Measurements from ENCODE around the gene GOLGA3. TPM values are rescaled to one million over a fixed set of nuclear protein-coding genes. Genes with fewer than 3 reads are reported as not detected.
"Not testable (repeated sequence)": the region's sequence is repeated elsewhere in the genome, so short reads cannot be mapped to it uniquely, and the experiment has no call there.

Gene GOLGA3
- total and polyA plus RNA-seq, 3 donors from 2014 or later, result 30.4 to 95.2 (median 72.3) TPM

- Histone ChIP-seq H3K9me3 (no peaks in the 10 kb centered on the region), H3K27me3 (no peaks in the 10 kb centered on the region), H3K27ac (no peak overlapping the region), H3K36me3 (ENCODE audit: low read depth, missing control alignments) (no peaks in the 10 kb centered on the region), H3K4me1 (no peaks in the 10 kb centered on the region), H3K4me3 (no peak overlapping the region)
- intact Hi-C loops (cut with DNase I; ENCODE audit: low total_unique reads), result no loop called here
- 94 to 96% methylated on average over 11 to 17 of the region's 17 CpGs for WGBS, 2 donors
- no peak for TF ChIP-seq POLR2A (IDR thresholded peaks at IDR 0.05)
- TF ChIP-seq CTCF (IDR thresholded peaks at IDR 0.05), result no peak
- no peak for DNase-seq
Measured at GRCh38 chr12:132856581-132856980, 27.9 kb upstream of the GOLGA3 start.

GRCh38 chr12:132855211-132855610, 26.5 kb upstream of the GOLGA3 start:
- DNase-seq; H3K4me1 ChIP-seq; H3K36me3 ChIP-seq (ENCODE audit: low read depth, missing control alignments); intact Hi-C loops (cut with DNase I; ENCODE audit: low total_unique reads); H3K9me3 ChIP-seq; H3K4me3 ChIP-seq; H3K27me3 ChIP-seq; H3K27ac ChIP-seq: not testable (repeated sequence)
- WGBS, 2 donors, result 94 to 97% methylated on average over 14 of the region's 14 CpGs

- H3K27me3 ChIP-seq, result no peaks in the 10 kb centered on the region
- no peaks in the 10 kb centered on the region for H3K36me3 ChIP-seq (ENCODE audit: low read depth, missing control alignments)
- no peak overlapping the region for H3K27ac ChIP-seq
- no peaks in the 10 kb centered on the region for H3K9me3 ChIP-seq
- no peak overlapping the region for H3K4me3 ChIP-seq
- no peak for DNase-seq
- intact Hi-C loops (cut with DNase I; ENCODE audit: low total_unique reads), result no loop called here
- no peaks in the 10 kb centered on the region for H3K4me1 ChIP-seq
- WGBS, 2 donors, result 93% methylated on average over 22 to 48 of the region's 51 CpGs
- no peak for TF ChIP-seq CTCF (IDR thresholded peaks at IDR 0.05)
- no peak for TF ChIP-seq POLR2A (IDR thresholded peaks at IDR 0.05)
Measured at GRCh38 chr12:132853285-132854092, 24.8 kb upstream of the GOLGA3 start.

- TF ChIP-seq CTCF (IDR thresholded peaks at IDR 0.05) (no peak), POLR2A (IDR thresholded peaks at IDR 0.05) (no peak)
- Histone ChIP-seq H3K36me3 (ENCODE audit: low read depth, missing control alignments) (no peaks in the 10 kb centered on the region), H3K27ac (no peak overlapping the region), H3K4me1 (no peaks in the 10 kb centered on the region), H3K4me3 (no peak overlapping the region), H3K9me3 (no peaks in the 10 kb centered on the region), H3K27me3 (no peaks in the 10 kb centered on the region)
- 87 to 93% methylated on average over 8 to 12 of the region's 12 CpGs for WGBS, 2 donors
- intact Hi-C loops (cut with DNase I; ENCODE audit: low total_unique reads), result no loop called here
- DNase-seq, result no peak
Measured at GRCh38 chr12:132852496-132852895, 23.8 kb upstream of the GOLGA3 start.

GRCh38 chr12:132851465-132851864, 22.8 kb upstream of the GOLGA3 start:
- Histone ChIP-seq H3K4me1 (no peaks in the 10 kb centered on the region), H3K36me3 (ENCODE audit: low read depth, missing control alignments) (no peaks in the 10 kb centered on the region), H3K27ac (no peak overlapping the region), H3K4me3 (no peak overlapping the region), H3K9me3 (no peaks in the 10 kb centered on the region), H3K27me3 (no peaks in the 10 kb centered on the region)
- intact Hi-C loops (cut with DNase I; ENCODE audit: low total_unique reads), result no loop called here
- WGBS, 2 donors, result 92 to 93% methylated on average over 25 of the region's 25 CpGs
- TF ChIP-seq POLR2A (IDR thresholded peaks at IDR 0.05), result no peak
- TF ChIP-seq CTCF (IDR thresholded peaks at IDR 0.05), result no peak
- no peak for DNase-seq
